SU-DHL-6 (cell line): ENCODE measurements around the gene SEL1L2.

Source experiments
- H2AFZ ChIP-seq: fragments of 200-600 bp; sonication (generic); 2 replicates; pipeline ENCODE4 v1.6.1; 2014; ENCODE audit warnings: low read depth, mild to moderate bottlenecking, moderate library complexity, mixed read lengths, antibody characterized with exemption, low read length; ENCODE audit not compliant: severe bottlenecking
- H3F3A ChIP-seq: fragments of 200-600 bp; shearing (Covaris generic); 2 replicates; pipeline ENCODE4 v1.6.0; 2016; ENCODE audit warnings: antibody characterized with exemption, mild to moderate bottlenecking; ENCODE audit not compliant: insufficient read depth
- H3K27ac ChIP-seq: fragments of 200-600 bp; sonication (generic); 2 replicates; pipeline ENCODE4 v1.5.1; 2016; ENCODE audit warnings: low read depth, mild to moderate bottlenecking, low read length, moderate library complexity, mixed read lengths
- H3K27me3 ChIP-seq: fragments of 200-600 bp; sonication (generic), shearing (Covaris generic); 2 replicates; pipeline ENCODE4 v1.6.0; 2014; ENCODE audit warnings: mild to moderate bottlenecking, low read length
- H3K36me3 ChIP-seq: fragments of 200-600 bp; sonication (generic); 2 replicates; pipeline ENCODE4 v1.6.1; 2014; ENCODE audit warnings: mild to moderate bottlenecking, low read length, mixed read lengths
- H3K4me2 ChIP-seq: fragments of 300-600, 200-600 bp; shearing (Covaris generic), sonication (generic); 2 replicates; pipeline ENCODE4 v1.6.0; 2014; ENCODE audit warnings: low read length, low read depth, mild to moderate bottlenecking; ENCODE audit not compliant: poor library complexity, severe bottlenecking
- H3K4me3 ChIP-seq: fragments of 200-600 bp; sonication (generic); 2 replicates; pipeline ENCODE4 v1.5.1; 2014; ENCODE audit warnings: antibody characterized with exemption, low read length, mild to moderate bottlenecking, mixed read lengths; ENCODE audit not compliant: insufficient read depth, poor library complexity, severe bottlenecking
- H3K79me2 ChIP-seq: fragments of 200-600 bp; sonication (generic); 2 replicates; pipeline ENCODE4 v1.6.1; 2014; ENCODE audit warnings: mild to moderate bottlenecking, low read length, moderate library complexity; ENCODE audit not compliant: insufficient read depth
- H3K9ac ChIP-seq: fragments of 200-600 bp; sonication (generic); 2 replicates; pipeline ENCODE4 v1.7.0; 2014; ENCODE audit warnings: mild to moderate bottlenecking, low read length
- H3K9me2 ChIP-seq: fragments of 200-600 bp; sonication (generic); replicated peaks from 2 replicates; pipeline ENCODE4 v1.6.1; 2014; ENCODE audit warnings: low read length; ENCODE audit not compliant: insufficient read depth
- H3K9me3 ChIP-seq: fragments of 200-600 bp; sonication (generic); 2 replicates; pipeline ENCODE4 v1.6.1; 2014; ENCODE audit warnings: low read length, mixed read lengths; ENCODE audit not compliant: insufficient read depth
- H4K20me1 ChIP-seq: fragments of 200-600 bp; sonication (generic); 2 replicates; pipeline ENCODE4 v1.6.1; 2014; ENCODE audit warnings: low read depth, mild to moderate bottlenecking, antibody characterized with exemption, low read length, moderate library complexity, mixed read lengths
- CTCF ChIP-seq: fragments of 200-600 bp; sonication (generic); IDR thresholded peaks from one replicate; pipeline ENCODE4 v1.5.1; 2017; ENCODE audit warnings: antibody characterized with exemption, mild to moderate bottlenecking, low read length, moderate library complexity; ENCODE audit not compliant: insufficient read depth, poor library complexity, severe bottlenecking
- EZH2phosphoT487 ChIP-seq: fragments of 200-600 bp; sonication (generic), shearing (Covaris generic); conservative IDR thresholded peaks from 2 replicates; pipeline ENCODE4 v1.6.1; 2018; ENCODE audit warnings: mild to moderate bottlenecking, antibody characterized with exemption, low read length, moderate library complexity, mixed read lengths

Gene SEL1L2

GRCh38 chr20:13825465-13825864 lies 164.9 kb downstream of the SEL1L2 start:
- Histone ChIP-seq H3K4me2 (no peak overlapping the region), H3K9ac (no peak overlapping the region), H3K36me3 (no peaks in the 10 kb centered on the region), H3F3A (no peaks in the 10 kb centered on the region), H3K4me3 (no peak overlapping the region), H3K27ac (no peak overlapping the region), H2AFZ (no peak overlapping the region), H3K9me2 (no peaks in the 10 kb centered on the region), H4K20me1 (no peaks in the 10 kb centered on the region), H3K79me2 (no peaks in the 10 kb centered on the region), H3K27me3 (no peaks in the 10 kb centered on the region), H3K9me3 (no peaks in the 10 kb centered on the region)
- TF ChIP-seq EZH2phosphoT487 (no peak), CTCF (no peak)

- Histone ChIP-seq H3K9ac (no peak overlapping the region), H3F3A (no peaks in the 10 kb centered on the region), H4K20me1 (no peaks in the 10 kb centered on the region), H3K4me3 (no peak overlapping the region), H3K36me3 (no peaks in the 10 kb centered on the region), H3K27ac (no peak overlapping the region), H3K4me2 (no peak overlapping the region), H3K9me3 (no peaks in the 10 kb centered on the region), H3K79me2 (no peaks in the 10 kb centered on the region), H3K27me3 (no peaks in the 10 kb centered on the region), H3K9me2 (no peaks in the 10 kb centered on the region), H2AFZ (no peak overlapping the region)
- TF ChIP-seq EZH2phosphoT487 (no peak), CTCF (no peak)
Measured at GRCh38 chr20:13824459-13824858, 166.0 kb downstream of the SEL1L2 start.

GRCh38 chr20:13822459-13822858 lies 168.0 kb downstream of the SEL1L2 start:
- Histone ChIP-seq H3K9me2 (no peaks in the 10 kb centered on the region), H3K27ac (no peak overlapping the region), H3F3A (no peaks in the 10 kb centered on the region), H3K4me2 (no peak overlapping the region), H3K4me3 (no peak overlapping the region), H3K9me3 (no peaks in the 10 kb centered on the region), H2AFZ (no peak overlapping the region), H3K9ac (no peak overlapping the region), H3K79me2 (no peaks in the 10 kb centered on the region), H4K20me1 (no peaks in the 10 kb centered on the region), H3K36me3 (no peaks in the 10 kb centered on the region), H3K27me3 (no peaks in the 10 kb centered on the region)
- TF ChIP-seq EZH2phosphoT487 (no peak), CTCF (no peak)

GRCh38 chr20:13821876-13822275 lies 168.5 kb downstream of the SEL1L2 start:
- Histone ChIP-seq H3F3A (no peaks in the 10 kb centered on the region), H3K9ac (no peak overlapping the region), H3K4me3 (no peak overlapping the region), H3K9me3 (no peaks in the 10 kb centered on the region), H3K27ac (no peak overlapping the region), H3K4me2 (no peak overlapping the region), H3K9me2 (no peaks in the 10 kb centered on the region), H4K20me1 (no peaks in the 10 kb centered on the region), H3K27me3 (no peaks in the 10 kb centered on the region), H3K36me3 (no peaks in the 10 kb centered on the region), H3K79me2 (no peaks in the 10 kb centered on the region), H2AFZ (no peak overlapping the region)
- no peak for TF ChIP-seq CTCF
